Measurements from ENCODE around the gene MYT1. TPM values are rescaled to one million over a fixed set of nuclear protein-coding genes. Genes with fewer than 3 reads are reported as not detected.

Gene MYT1
- total and polyA plus RNA-seq, 9 of the 15 experiments (the other 6 are each of a cell fraction or from before 2014, with no cell fraction given): 0.02 to 0.12 (median 0.06) TPM; not detected in 4

DNA sequence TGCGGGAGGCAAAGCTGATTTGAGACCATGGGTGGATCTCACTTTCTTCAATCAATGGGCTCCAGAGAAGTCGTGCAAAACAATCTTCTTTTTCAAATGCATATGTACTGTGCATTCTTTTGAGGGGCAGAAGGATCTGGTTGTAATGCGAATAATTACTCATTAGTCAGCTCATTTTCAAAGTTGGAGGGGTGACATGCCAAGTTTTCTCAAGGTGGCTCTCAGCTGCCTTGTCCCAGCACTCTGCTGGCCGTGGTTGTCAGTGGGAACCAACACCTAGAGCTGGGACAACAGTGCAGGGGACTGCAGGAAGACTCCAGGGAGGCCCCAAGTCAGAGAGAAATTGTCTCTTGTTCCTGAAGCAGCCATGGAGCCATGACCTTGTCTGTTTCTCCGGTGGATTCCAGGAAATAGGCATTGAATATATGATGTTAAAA is 25.3 kb downstream of the MYT1 start:
- ATAC-seq: no peak
- intact Hi-C loops (cut with micrococcal nuclease): no loop called here

DNA sequence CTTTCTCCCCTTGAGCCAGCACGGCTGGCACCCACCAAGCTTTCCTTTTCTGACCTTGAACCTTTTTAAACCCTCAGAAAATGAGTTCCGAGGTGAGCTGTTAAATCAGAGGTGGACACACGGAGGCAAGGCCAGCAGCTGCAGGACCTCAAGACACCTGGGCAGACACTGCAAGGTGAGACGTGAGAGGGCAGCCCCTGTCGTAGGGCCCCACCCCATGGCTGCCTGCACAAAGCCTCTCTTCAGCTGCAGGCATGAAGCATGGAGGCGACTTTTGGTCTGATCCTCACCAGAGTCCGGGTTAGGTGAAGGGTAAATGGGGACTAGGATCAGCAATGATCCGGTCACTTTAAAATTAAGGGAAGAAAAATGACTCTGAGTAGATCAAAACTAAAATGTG is 25.7 kb downstream of the MYT1 start:
- in situ Hi-C loops (cut with MboI): loop anchor here (5.0 kb wide), 1 partner anchor 67 kb away; the partner anchor contains the start of gene PCMTD2
- ATAC-seq: no peak
- TF ChIP-seq DDX20 (tag; IDR thresholded peaks at IDR 0.05; ENCODE audit: low read depth): no peak
- no peak for TF ChIP-seq MAFF (IDR thresholded peaks at IDR 0.05; ENCODE audit: low read length)
- TF ChIP-seq, protein P1, sequence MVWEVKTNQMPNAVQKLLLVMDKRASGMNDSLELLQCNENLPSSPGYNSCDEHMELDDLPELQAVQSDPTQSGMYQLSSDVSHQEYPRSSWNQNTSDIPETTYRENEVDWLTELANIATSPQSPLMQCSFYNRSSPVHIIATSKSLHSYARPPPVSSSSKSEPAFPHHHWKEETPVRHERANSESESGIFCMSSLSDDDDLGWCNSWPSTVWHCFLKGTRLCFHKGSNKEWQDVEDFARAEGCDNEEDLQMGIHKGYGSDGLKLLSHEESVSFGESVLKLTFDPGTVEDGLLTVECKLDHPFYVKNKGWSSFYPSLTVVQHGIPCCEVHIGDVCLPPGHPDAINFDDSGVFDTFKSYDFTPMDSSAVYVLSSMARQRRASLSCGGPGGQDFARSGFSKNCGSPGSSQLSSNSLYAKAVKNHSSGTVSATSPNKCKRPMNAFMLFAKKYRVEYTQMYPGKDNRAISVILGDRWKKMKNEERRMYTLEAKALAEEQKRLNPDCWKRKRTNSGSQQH (CRISPR knock-in tag; IDR thresholded peaks at IDR 0.05): no peak
- no peak for TF ChIP-seq ZNF197 (CRISPR knock-in tag; IDR thresholded peaks at IDR 0.05; ENCODE audit: low read depth)
- TF ChIP-seq, protein P2, sequence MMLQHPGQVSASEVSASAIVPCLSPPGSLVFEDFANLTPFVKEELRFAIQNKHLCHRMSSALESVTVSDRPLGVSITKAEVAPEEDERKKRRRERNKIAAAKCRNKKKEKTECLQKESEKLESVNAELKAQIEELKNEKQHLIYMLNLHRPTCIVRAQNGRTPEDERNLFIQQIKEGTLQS (IDR thresholded peaks at IDR 0.05): no peak
- TF ChIP-seq, protein P2 (CRISPR knock-in tag; conservative IDR thresholded peaks at IDR 0.05): no peak
- TF ChIP-seq, protein P3, sequence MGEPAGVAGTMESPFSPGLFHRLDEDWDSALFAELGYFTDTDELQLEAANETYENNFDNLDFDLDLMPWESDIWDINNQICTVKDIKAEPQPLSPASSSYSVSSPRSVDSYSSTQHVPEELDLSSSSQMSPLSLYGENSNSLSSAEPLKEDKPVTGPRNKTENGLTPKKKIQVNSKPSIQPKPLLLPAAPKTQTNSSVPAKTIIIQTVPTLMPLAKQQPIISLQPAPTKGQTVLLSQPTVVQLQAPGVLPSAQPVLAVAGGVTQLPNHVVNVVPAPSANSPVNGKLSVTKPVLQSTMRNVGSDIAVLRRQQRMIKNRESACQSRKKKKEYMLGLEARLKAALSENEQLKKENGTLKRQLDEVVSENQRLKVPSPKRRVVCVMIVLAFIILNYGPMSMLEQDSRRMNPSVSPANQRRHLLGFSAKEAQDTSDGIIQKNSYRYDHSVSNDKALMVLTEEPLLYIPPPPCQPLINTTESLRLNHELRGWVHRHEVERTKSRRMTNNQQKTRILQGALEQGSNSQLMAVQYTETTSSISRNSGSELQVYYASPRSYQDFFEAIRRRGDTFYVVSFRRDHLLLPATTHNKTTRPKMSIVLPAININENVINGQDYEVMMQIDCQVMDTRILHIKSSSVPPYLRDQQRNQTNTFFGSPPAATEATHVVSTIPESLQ (CRISPR knock-in tag; IDR thresholded peaks at IDR 0.05): no peak
- no peak for TF ChIP-seq RBBP5 (IDR thresholded peaks at IDR 0.05; ENCODE audit: borderline replicate concordance, insufficient read depth, low read length, poor library complexity, severe bottlenecking)

More for the DNA sequence above, 25.3 kb downstream of the MYT1 start:
- Histone ChIP-seq H3K9ac (ENCODE audit: insufficient read depth in 1 of 2, low read depth in 2 of 2, low read length in 2 of 2) (no peak overlapping the region), H3K27me3 (ENCODE audit: control insufficient read depth in 2 of 2, insufficient read depth in 2 of 2, low read length in 2 of 2) (peaks cover 53 to 91% of the 10 kb centered on the region in 2 experiments), H4K20me1 (replicated peaks; ENCODE audit: control insufficient read depth, insufficient read depth, low read length) (peaks cover 4% of the 10 kb centered on the region; the same call in 1 of the 2 replicates), H3K27ac (ENCODE audit: extremely low read depth, low read depth, low read length) (no peak overlapping the region), H2AFZ (ENCODE audit: low read depth, low read length) (no peak overlapping the region), H3K4me1 (replicated peaks in 1 of 2; ENCODE audit: control insufficient read depth in 2 of 2, insufficient read depth in 2 of 2, low read length in 2 of 2) (peaks cover 0 to 3% of the 10 kb centered on the region in 2 experiments; a peak in 2 of 5 replicates), H3K79me2 (ENCODE audit: control insufficient read depth, insufficient read depth, low read length) (no peaks in the 10 kb centered on the region), H3K36me3 (ENCODE audit: control insufficient read depth, insufficient read depth, low read length) (no peaks in the 10 kb centered on the region), H3K9me3 (replicated peaks; ENCODE audit: control insufficient read depth, insufficient read depth, low read depth, low read length) (no peaks in the 10 kb centered on the region), H3K9me1 (ENCODE audit: control insufficient read depth, insufficient read depth, low read length) (no peaks in the 10 kb centered on the region), H3K4me2 (ENCODE audit: insufficient read depth, low read length) (no peak overlapping the region), H3K4me3 (no peak overlapping the region)
- 0% methylated on average over 5 of the region's 5 CpGs for WGBS (ENCODE audit: insufficient coverage, low coverage, missing lambda C conversion rate)
- DNase-seq (ENCODE audit: extremely low read depth in 1 of 4, low spot score in 3 of 4) (no peak), FAIRE-seq (no peak)
- TF ChIP-seq TSC22D4 (tag; IDR thresholded peaks at IDR 0.05) (no peak), SMARCA5 (IDR thresholded peaks at IDR 0.05) (no peak), FUS (optimal IDR thresholded peaks at IDR 0.05; ENCODE audit: low read depth, low read length) (no peak), ZNF316 (IDR thresholded peaks at IDR 0.05) (peak; percentile 27; the same call in 1 of the 2 replicates), HNRNPUL1 (IDR thresholded peaks at IDR 0.05; ENCODE audit: low read length) (no peak)
- CTCF ChIA-PET (ENCODE audit: low intra/inter-chr PET ratio): interaction anchor here (0.6 kb wide), 1 partner anchor 482 kb away, joined by 3 read pairs; no protein-coding TSS in a partner anchor
- BruUV-seq (replicated peaks): no TSS peak
- POLR2A ChIA-PET: interaction anchor here (0.6 kb wide), 1 partner anchor 63 kb away, joined by 3 read pairs; no protein-coding TSS in a partner anchor
- in situ Hi-C loops (cut with MboI): no loop called here

More for the DNA sequence above, 25.7 kb downstream of the MYT1 start:
- intact Hi-C loops (cut with micrococcal nuclease): no loop called here
- CTCF ChIA-PET (ENCODE audit: low intra/inter-chr PET ratio): interaction anchor here (0.6 kb wide), 1 partner anchor 483 kb away, joined by 3 read pairs; no protein-coding TSS in a partner anchor
- Histone ChIP-seq H3K4me2 (ENCODE audit: insufficient read depth, low read length) (no peak overlapping the region), H3K27me3 (ENCODE audit: control insufficient read depth in 2 of 2, insufficient read depth in 2 of 2, low read length in 2 of 2) (peaks cover 48 to 91% of the 10 kb centered on the region in 2 experiments), H3K27ac (ENCODE audit: extremely low read depth, low read depth, low read length) (no peak overlapping the region), H2AFZ (ENCODE audit: low read depth, low read length) (no peak overlapping the region), H3K36me3 (ENCODE audit: control insufficient read depth, insufficient read depth, low read length) (no peaks in the 10 kb centered on the region), H4K20me1 (replicated peaks; ENCODE audit: control insufficient read depth, insufficient read depth, low read length) (peaks cover 4% of the 10 kb centered on the region; the same call in 1 of the 2 replicates), H3K79me2 (ENCODE audit: control insufficient read depth, insufficient read depth, low read length) (no peaks in the 10 kb centered on the region), H3K4me1 (replicated peaks in 1 of 2; ENCODE audit: control insufficient read depth in 2 of 2, insufficient read depth in 2 of 2, low read length in 2 of 2) (peaks cover 0 to 3% of the 10 kb centered on the region in 2 experiments; a peak in 2 of 5 replicates), H3K9ac (ENCODE audit: insufficient read depth in 1 of 2, low read depth in 2 of 2, low read length in 2 of 2) (no peak overlapping the region), H3K9me3 (replicated peaks; ENCODE audit: control insufficient read depth, insufficient read depth, low read depth, low read length) (no peaks in the 10 kb centered on the region), H3K9me1 (ENCODE audit: control insufficient read depth, insufficient read depth, low read length) (no peaks in the 10 kb centered on the region), H3K4me3 (no peak overlapping the region)
- POLR2A ChIA-PET: interaction anchor here (0.6 kb wide), 1 partner anchor 62 kb away, joined by 3 read pairs; no protein-coding TSS in a partner anchor
- DNase-seq (ENCODE audit: extremely low read depth in 1 of 4, low spot score in 3 of 4): no peak
- no peak for FAIRE-seq
- no TSS peak for BruUV-seq (replicated peaks)
- WGBS (ENCODE audit: insufficient coverage, low coverage, missing lambda C conversion rate): 0% methylated on average over 8 of the region's 8 CpGs
